Measurements from ENCODE around the gene TNNI2. TPM values are rescaled to one million over a fixed set of nuclear protein-coding genes. Genes with fewer than 3 reads are reported as not detected.

The TNNI2 gene
- total RNA-seq, 1 experiment from 2014 or later = not detected

DNA sequence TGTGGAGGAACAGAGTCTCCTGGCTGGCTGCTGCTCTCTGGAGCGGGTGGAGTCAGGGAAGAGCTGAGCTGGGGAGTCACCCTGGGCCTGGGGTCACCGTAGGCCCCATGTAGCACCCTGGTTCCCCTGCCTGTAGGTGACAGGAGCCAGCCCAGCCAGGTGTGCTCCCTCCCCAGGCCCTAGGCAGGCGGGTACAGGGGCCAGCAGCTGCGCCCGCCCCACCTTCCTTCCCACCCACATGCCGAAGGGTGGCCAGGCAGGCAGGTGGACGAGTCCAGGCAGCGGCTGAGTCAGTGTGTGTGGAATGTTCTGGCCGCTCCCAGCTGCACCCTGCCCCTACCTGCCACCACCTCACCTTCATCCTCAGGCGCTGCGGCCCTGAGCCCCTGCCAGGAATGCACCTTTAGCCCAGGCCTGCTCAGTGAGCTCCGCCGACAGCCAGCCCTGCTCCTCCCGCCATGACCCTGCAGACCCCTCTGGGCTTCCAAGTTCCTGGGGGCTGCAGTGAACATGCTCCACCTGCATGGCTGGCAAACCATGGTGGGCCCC is 4.6 kb upstream of the TNNI2 start:
- POLR2A ChIA-PET (ENCODE audit: low non-redundant PET) = no interaction called here

DNA sequence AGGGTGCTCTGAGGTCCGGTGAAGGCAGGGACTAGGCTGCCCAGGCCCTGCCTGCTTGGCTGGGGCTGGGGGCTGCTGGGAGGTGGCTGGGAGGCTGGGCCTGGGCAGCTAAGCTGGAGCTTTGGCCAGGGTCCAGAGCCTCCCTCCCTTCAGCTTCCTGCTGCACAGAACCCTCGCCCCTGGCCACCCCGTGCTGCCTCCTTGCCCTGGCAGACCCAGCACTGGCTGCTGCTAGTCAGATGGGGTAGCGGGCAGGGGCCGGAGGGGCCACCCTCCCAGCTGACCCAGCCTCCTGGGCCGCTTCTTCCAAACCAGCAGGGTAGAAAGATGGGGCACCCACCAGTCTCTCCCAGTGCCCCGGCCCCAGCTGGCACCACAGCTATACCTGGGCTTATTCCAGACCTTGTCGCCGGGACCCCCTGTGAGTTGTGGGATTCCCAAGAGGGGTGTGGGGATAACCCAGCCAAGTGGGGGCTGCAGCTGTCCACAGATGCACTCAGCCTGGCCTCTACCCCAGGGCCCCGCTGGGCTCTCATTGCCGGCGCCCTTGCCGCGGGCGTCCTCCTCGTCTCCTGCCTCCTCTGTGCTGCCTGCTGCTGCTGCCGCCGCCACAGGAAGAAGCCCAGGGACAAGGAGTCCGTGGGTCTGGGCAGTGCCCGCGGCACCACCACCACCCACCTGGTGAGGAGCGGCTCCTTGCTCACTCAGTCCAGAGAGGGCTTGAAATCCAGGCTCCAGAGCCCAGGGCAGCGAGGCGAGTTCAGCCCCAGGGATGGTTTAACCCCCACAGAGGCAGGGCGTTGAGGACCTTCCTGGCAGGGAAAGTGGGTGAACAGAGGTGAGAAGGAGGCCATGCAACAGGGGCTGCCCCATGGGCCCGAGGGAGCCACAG is 3.8 kb upstream of the TNNI2 start, which contains the start of gene SYT8:
Gene SYT8 (plus strand): TSS at position 212 of the 892 bp plus-strand sequence. CDS start 116 bp downstream, at position 328.
- TF ChIP-seq, protein P1, sequence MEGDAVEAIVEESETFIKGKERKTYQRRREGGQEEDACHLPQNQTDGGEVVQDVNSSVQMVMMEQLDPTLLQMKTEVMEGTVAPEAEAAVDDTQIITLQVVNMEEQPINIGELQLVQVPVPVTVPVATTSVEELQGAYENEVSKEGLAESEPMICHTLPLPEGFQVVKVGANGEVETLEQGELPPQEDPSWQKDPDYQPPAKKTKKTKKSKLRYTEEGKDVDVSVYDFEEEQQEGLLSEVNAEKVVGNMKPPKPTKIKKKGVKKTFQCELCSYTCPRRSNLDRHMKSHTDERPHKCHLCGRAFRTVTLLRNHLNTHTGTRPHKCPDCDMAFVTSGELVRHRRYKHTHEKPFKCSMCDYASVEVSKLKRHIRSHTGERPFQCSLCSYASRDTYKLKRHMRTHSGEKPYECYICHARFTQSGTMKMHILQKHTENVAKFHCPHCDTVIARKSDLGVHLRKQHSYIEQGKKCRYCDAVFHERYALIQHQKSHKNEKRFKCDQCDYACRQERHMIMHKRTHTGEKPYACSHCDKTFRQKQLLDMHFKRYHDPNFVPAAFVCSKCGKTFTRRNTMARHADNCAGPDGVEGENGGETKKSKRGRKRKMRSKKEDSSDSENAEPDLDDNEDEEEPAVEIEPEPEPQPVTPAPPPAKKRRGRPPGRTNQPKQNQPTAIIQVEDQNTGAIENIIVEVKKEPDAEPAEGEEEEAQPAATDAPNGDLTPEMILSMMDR (conservative IDR thresholded peaks at IDR 0.05; ENCODE audit: low read depth, low read length) = no peak
- no peak for TF ChIP-seq EZH2 (IDR thresholded peaks at IDR 0.05; ENCODE audit: borderline replicate concordance, low read depth, low read length, poor library complexity, severe bottlenecking)
- no TSS peak for BruUV-seq (replicated peaks)
- H3K27ac ChIP-seq (ENCODE audit: low read depth, low read length, poor library complexity, severe bottlenecking) = no peak within 1 kb of the TSS

More for the DNA sequence above, 4.6 kb upstream of the TNNI2 start:
- TF ChIP-seq EZH2 (IDR thresholded peaks at IDR 0.05; ENCODE audit: borderline replicate concordance, low read depth, low read length, poor library complexity, severe bottlenecking) = no peak
- TF ChIP-seq, protein P1 (conservative IDR thresholded peaks at IDR 0.05; ENCODE audit: low read depth, low read length) = no peak
- BruUV-seq (replicated peaks) = no TSS peak
- Histone ChIP-seq H3K4me1 (ENCODE audit: insufficient read depth, low read length, poor library complexity, severe bottlenecking) (no peaks in the 10 kb centered on the region), H3K4me3 (ENCODE audit: low read depth, low read length, poor library complexity, severe bottlenecking) (no peak overlapping the region), H3K27ac (ENCODE audit: low read depth, low read length, poor library complexity, severe bottlenecking) (no peak overlapping the region), H3K9me3 (ENCODE audit: low read depth, low read length, poor library complexity, severe bottlenecking) (no peaks in the 10 kb centered on the region), H3K36me3 (ENCODE audit: insufficient read depth, low read length, poor library complexity, severe bottlenecking) (no peaks in the 10 kb centered on the region), H3K27me3 (replicated peaks; ENCODE audit: insufficient read depth, low read depth, low read length, poor library complexity) (peaks cover 8% of the 10 kb centered on the region)
- intact Hi-C loops (cut with micrococcal nuclease; ENCODE audit: unreplicated experiment) = loop anchor here (5.0 kb wide), 1 partner anchor 287 kb away; no protein-coding TSS in a partner anchor
- DNase-seq (ENCODE audit: low spot score) = no peak
- CTCF ChIA-PET = interaction anchor here (1.6 to 4.3 kb wide), 3 partner anchors 140 to 318 kb away, joined by 6 to 101 read pairs (median 21); no protein-coding TSS in a partner anchor

DNA sequence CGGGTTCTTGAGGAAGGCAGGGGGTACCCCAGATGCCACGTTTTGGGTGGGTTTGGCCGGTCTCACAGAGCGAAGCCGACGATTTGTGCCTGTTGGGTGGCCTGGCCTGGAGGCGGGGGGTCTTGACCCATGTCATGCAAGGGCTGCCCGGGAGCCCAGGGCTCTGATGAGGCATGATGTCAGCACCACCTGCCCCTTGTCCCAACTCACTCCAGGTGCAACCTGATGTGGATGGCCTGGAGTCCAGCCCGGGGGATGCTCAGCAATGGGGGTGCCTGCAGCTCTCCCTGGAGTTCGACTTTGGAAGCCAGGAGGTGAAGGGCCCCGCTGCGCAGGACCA is 3.1 kb upstream of the TNNI2 start:
- no peak overlapping the region for H3K27ac ChIP-seq (ENCODE audit: low read depth, low read length, poor library complexity, severe bottlenecking)
- no peak for DNase-seq (ENCODE audit: low spot score)
- H3K9me3 ChIP-seq (ENCODE audit: low read depth, low read length, poor library complexity, severe bottlenecking) = no peaks in the 10 kb centered on the region
- TF ChIP-seq, protein P1 (conservative IDR thresholded peaks at IDR 0.05; ENCODE audit: low read depth, low read length) = no peak
- no peak for TF ChIP-seq EZH2 (IDR thresholded peaks at IDR 0.05; ENCODE audit: borderline replicate concordance, low read depth, low read length, poor library complexity, severe bottlenecking)
- CTCF ChIA-PET = interaction anchor here (2.6 kb wide), 1 partner anchor 316 kb away, joined by 7 read pairs; no protein-coding TSS in a partner anchor
- H3K4me3 ChIP-seq (ENCODE audit: low read depth, low read length, poor library complexity, severe bottlenecking) = no peak overlapping the region
- no peaks in the 10 kb centered on the region for H3K4me1 ChIP-seq (ENCODE audit: insufficient read depth, low read length, poor library complexity, severe bottlenecking)
- peaks cover 3% of the 10 kb centered on the region for H3K27me3 ChIP-seq (replicated peaks; ENCODE audit: insufficient read depth, low read depth, low read length, poor library complexity)
- intact Hi-C loops (cut with micrococcal nuclease; ENCODE audit: unreplicated experiment) = loop anchor here (2.0 kb wide), 1 partner anchor 315 kb away; no protein-coding TSS in a partner anchor
- no TSS peak for BruUV-seq (replicated peaks)
- H3K36me3 ChIP-seq (ENCODE audit: insufficient read depth, low read length, poor library complexity, severe bottlenecking) = no peaks in the 10 kb centered on the region
- POLR2A ChIA-PET (ENCODE audit: low non-redundant PET) = no interaction called here

More for the DNA sequence above, 3.8 kb upstream of the TNNI2 start, which contains the start of gene SYT8:
- no peaks in the 10 kb centered on the region for H3K9me3 ChIP-seq (ENCODE audit: low read depth, low read length, poor library complexity, severe bottlenecking)
- CTCF ChIA-PET = interaction anchor here (2.6 to 4.3 kb wide), 3 partner anchors 141 to 316 kb away, joined by 7 to 101 read pairs (median 21); no protein-coding TSS in a partner anchor
- DNase-seq (ENCODE audit: low spot score) = no peak
- no peaks in the 10 kb centered on the region for H3K4me1 ChIP-seq (ENCODE audit: insufficient read depth, low read length, poor library complexity, severe bottlenecking)
- peaks cover 8% of the 10 kb centered on the region for H3K27me3 ChIP-seq (replicated peaks; ENCODE audit: insufficient read depth, low read depth, low read length, poor library complexity)
- no peaks in the 10 kb centered on the region for H3K36me3 ChIP-seq (ENCODE audit: insufficient read depth, low read length, poor library complexity, severe bottlenecking)
- intact Hi-C loops (cut with micrococcal nuclease; ENCODE audit: unreplicated experiment) = loop anchor here (5.0 kb wide), 1 partner anchor 288 kb away; no protein-coding TSS in a partner anchor
- H3K4me3 ChIP-seq (ENCODE audit: low read depth, low read length, poor library complexity, severe bottlenecking) = no peak within 1 kb of the TSS
- POLR2A ChIA-PET (ENCODE audit: low non-redundant PET) = no interaction called here

All from A673 (cell line).